NT2/D1 (cell line): ENCODE results near the gene PKMYT1.
A peak's percentile ranks its signal among the peaks of the same experiment; 100 is the strongest.
"Not testable (repeated sequence)": the region's sequence is repeated elsewhere in the genome, so short reads cannot be mapped to it uniquely, and the experiment has no call there.

Experiments used
- DNase-seq: peaks from one replicate; pipeline ENCODE4 v3.0.0-alpha.2; 2011; ENCODE audit warnings: low read depth, low spot score
- H3K27me3 ChIP-seq: 2 replicates; pipeline ENCODE4 v1.6.0; 2011; ENCODE audit warnings: mild to moderate bottlenecking; ENCODE audit not compliant: insufficient read length, insufficient read depth
- H3K36me3 ChIP-seq: 2 replicates; pipeline ENCODE4 v1.6.1; 2011; ENCODE audit warnings: mild to moderate bottlenecking, low read length, mixed read lengths; ENCODE audit not compliant: insufficient read depth, insufficient read length
- H3K4me1 ChIP-seq: 2 replicates; pipeline ENCODE4 v1.5.1; 2011; ENCODE audit not compliant: insufficient read depth, insufficient read length
- H3K4me3 ChIP-seq: 2 replicates; pipeline ENCODE4 v1.5.1; 2011; ENCODE audit warnings: low read depth; ENCODE audit not compliant: insufficient read length
- H3K9ac ChIP-seq: 2 replicates; pipeline ENCODE4 v1.6.0; 2011; ENCODE audit warnings: low read depth; ENCODE audit not compliant: insufficient read length
- H3K9me3 ChIP-seq: 2 replicates; pipeline ENCODE4 v1.5.1; 2011; ENCODE audit warnings: mild to moderate bottlenecking, low read length; ENCODE audit not compliant: insufficient read depth
- SUZ12 ChIP-seq: IDR thresholded peaks from 2 replicates; pipeline ENCODE4 v1.6.1; 2011; ENCODE audit not compliant: insufficient read length, insufficient read depth; ENCODE audit errors: extremely low read depth
- YY1 ChIP-seq: IDR thresholded peaks from 2 replicates; pipeline ENCODE4 v1.6.1; 2011; ENCODE audit not compliant: insufficient read length, insufficient read depth
- ZNF274 ChIP-seq: IDR thresholded peaks from 2 replicates; pipeline ENCODE4 v1.6.1; 2011; ENCODE audit warnings: mild to moderate bottlenecking, low read depth, low read length

The PKMYT1 gene

GRCh38 chr16:2942045-2942444 is 38.2 kb downstream of the PKMYT1 start:
- H3K27me3 ChIP-seq: no peaks in the 10 kb centered on the region
- no peak overlapping the region for H3K4me3 ChIP-seq
- TF ChIP-seq SUZ12 (no peak), ZNF274 (no peak), YY1 (no peak)
- no peak overlapping the region for H3K9ac ChIP-seq
- H3K4me1 ChIP-seq: no peaks in the 10 kb centered on the region
- H3K36me3 ChIP-seq: peaks cover 35% of the 10 kb centered on the region
- no peaks in the 10 kb centered on the region for H3K9me3 ChIP-seq
- DNase-seq: no peak

- H3K27me3 ChIP-seq: no peaks in the 10 kb centered on the region
- DNase-seq: no peak
- TF ChIP-seq YY1 (no peak), ZNF274 (no peak), SUZ12 (no peak)
- H3K9me3 ChIP-seq: no peaks in the 10 kb centered on the region
- H3K4me3 ChIP-seq: no peak overlapping the region
- peaks cover 4% of the 10 kb centered on the region for H3K4me1 ChIP-seq
- peaks cover 52% of the 10 kb centered on the region for H3K36me3 ChIP-seq
- no peak overlapping the region for H3K9ac ChIP-seq
Measured at GRCh38 chr16:2939968-2940367, 40.3 kb downstream of the PKMYT1 start.

- peaks cover 4% of the 10 kb centered on the region for H3K4me1 ChIP-seq
- no peaks in the 10 kb centered on the region for H3K27me3 ChIP-seq
- no peak overlapping the region for H3K9ac ChIP-seq
- DNase-seq: no peak
- no peaks in the 10 kb centered on the region for H3K9me3 ChIP-seq
- peaks cover 63% of the 10 kb centered on the region for H3K36me3 ChIP-seq
- no peak for TF ChIP-seq SUZ12
- no peak for TF ChIP-seq YY1
- TF ChIP-seq ZNF274: no peak
- H3K4me3 ChIP-seq: no peak overlapping the region
Measured at GRCh38 chr16:2938206-2938605, 42.0 kb downstream of the PKMYT1 start.

- Histone ChIP-seq H3K9ac (no peak overlapping the region), H3K27me3 (no peaks in the 10 kb centered on the region), H3K4me1 (peaks cover 6% of the 10 kb centered on the region), H3K9me3 (no peaks in the 10 kb centered on the region), H3K36me3 (peaks cover 60% of the 10 kb centered on the region), H3K4me3 (no peak overlapping the region)
- no peak for DNase-seq
- no peak for TF ChIP-seq ZNF274
- no peak for TF ChIP-seq SUZ12
- no peak for TF ChIP-seq YY1
Measured at GRCh38 chr16:2937170-2937569, 43.1 kb downstream of the PKMYT1 start.

GRCh38 chr16:2936436-2937011 is 43.7 kb downstream of the PKMYT1 start:
- Histone ChIP-seq H3K36me3 (peaks cover 60% of the 10 kb centered on the region), H3K4me3 (no peak overlapping the region), H3K27me3 (no peaks in the 10 kb centered on the region), H3K9ac (no peak overlapping the region), H3K9me3 (no peaks in the 10 kb centered on the region), H3K4me1 (peaks cover 6% of the 10 kb centered on the region)
- TF ChIP-seq SUZ12 (no peak), YY1 (no peak)
- DNase-seq: no peak

DNA sequence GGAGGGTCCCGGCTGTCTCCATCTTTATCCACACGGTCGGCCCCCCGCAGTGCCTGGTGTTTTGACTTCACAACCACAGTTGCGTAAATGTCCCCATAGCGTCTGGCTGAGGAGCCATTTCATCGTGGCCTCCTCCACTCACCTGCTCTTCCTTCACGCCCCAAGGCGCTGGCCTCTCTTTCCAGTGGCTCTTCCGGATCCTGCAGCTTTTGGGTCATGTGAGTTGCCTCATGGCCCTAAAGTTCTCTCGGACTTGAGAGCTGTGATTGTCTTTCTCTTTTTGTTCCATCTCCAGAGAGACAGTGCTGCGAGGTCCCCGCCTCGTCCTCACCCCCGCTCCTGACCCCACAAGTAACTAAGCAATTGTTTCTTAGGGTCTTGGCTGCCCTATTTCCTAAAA is 45.8 kb downstream of the PKMYT1 start:
- Histone ChIP-seq H3K4me1 (peaks cover 6% of the 10 kb centered on the region), H3K9me3 (no peaks in the 10 kb centered on the region), H3K4me3 (no peak overlapping the region), H3K9ac (no peak overlapping the region), H3K27me3 (no peaks in the 10 kb centered on the region), H3K36me3 (peaks cover 58% of the 10 kb centered on the region)
- TF ChIP-seq YY1 (no peak), ZNF274 (no peak), SUZ12 (no peak)
- no peak for DNase-seq

GRCh38 chr16:2933701-2934100 is 46.5 kb downstream of the PKMYT1 start:
- Histone ChIP-seq H3K9me3 (no peaks in the 10 kb centered on the region), H3K27me3 (no peaks in the 10 kb centered on the region), H3K9ac (no peak overlapping the region), H3K4me3 (no peak overlapping the region), H3K4me1 (peaks cover 11% of the 10 kb centered on the region), H3K36me3 (peaks cover 58% of the 10 kb centered on the region)
- DNase-seq: no peak
- TF ChIP-seq ZNF274 (no peak), SUZ12 (no peak), YY1 (no peak)

GRCh38 chr16:2933136-2933535 is 47.1 kb downstream of the PKMYT1 start:
- peak overlapping the region; percentile 38 for H3K9ac ChIP-seq
- peaks cover 12% of the 10 kb centered on the region for H3K4me1 ChIP-seq
- peaks cover 55% of the 10 kb centered on the region for H3K36me3 ChIP-seq

GRCh38 chr16:2931231-2931914 is 48.9 kb downstream of the PKMYT1 start:
- peaks cover 14% of the 10 kb centered on the region for H3K4me1 ChIP-seq
- not testable (repeated sequence) for H3K9ac ChIP-seq, H3K4me3 ChIP-seq, H3K9me3 ChIP-seq, DNase-seq, H3K27me3 ChIP-seq
- H3K36me3 ChIP-seq: peaks cover 38% of the 10 kb centered on the region

More at GRCh38 chr16:2933136-2933535, 47.1 kb downstream of the PKMYT1 start:
- Histone ChIP-seq H3K4me3 (no peak overlapping the region), H3K27me3 (no peaks in the 10 kb centered on the region), H3K9me3 (no peaks in the 10 kb centered on the region)
- DNase-seq: no peak
- TF ChIP-seq ZNF274 (no peak), YY1 (no peak), SUZ12 (no peak)
